Stimulated activated naive CD8-positive, alpha-beta T cell treated with anti-CD3 and anti-CD28 coated beads, Interleukin-15, amount 100 ng/mL, for 72 hours (primary cell): ENCODE measurements around the gene DLGAP1.

Source experiments
- ATAC-seq: fragments of 150-1000 bp; cut with Tn5 transposase; 2 replicates; pipeline ENCODE4 v1.10.0; 2021; ENCODE audit warnings: mild to moderate bottlenecking, moderate library complexity
- DNase-seq, 2 donors: peaks; one replicate each; pipeline ENCODE4 v3.0.0; 2021 to 2022
- H3K27ac Mint-ChIP-seq, 2 donors: one replicate each; pipeline ENCODE4 v1.8.0; 2022; ENCODE audit warnings: mild to moderate bottlenecking in 2 of 2, mixed read lengths in 2 of 2, moderate library complexity in 2 of 2
- H3K27me3 Mint-ChIP-seq: one replicate; pipeline ENCODE4 v1.8.0; 2022; ENCODE audit warnings: mixed read lengths
- H3K4me1 Mint-ChIP-seq: one replicate; pipeline ENCODE4 v1.8.0; 2022; ENCODE audit warnings: mild to moderate bottlenecking, mixed read lengths
- H3K4me3 Mint-ChIP-seq, 2 donors: one replicate each; pipeline ENCODE4 v1.8.0; 2022; ENCODE audit warnings: mild to moderate bottlenecking in 2 of 2, mixed read lengths in 2 of 2, moderate library complexity in 1 of 2
- H3K9me3 Mint-ChIP-seq, 2 donors: one replicate each; pipeline ENCODE4 v1.8.0; 2022; ENCODE audit warnings: mixed read lengths in 2 of 2

Gene DLGAP1

GRCh38 chr18:3742541-3742940, 712.6 kb downstream of the DLGAP1 start:
- Mint-ChIP-seq H3K27me3 (no peaks in the 10 kb centered on the region), H3K4me1 (no peaks in the 10 kb centered on the region), H3K9me3 (peaks cover 7 to 9% of the 10 kb centered on the region in 2 donors), H3K4me3 (no peak overlapping the region), H3K27ac (no peak overlapping the region)
- DNase-seq (no peak), ATAC-seq (no peak)

- DNase-seq: no peak
- Mint-ChIP-seq H3K4me1 (no peaks in the 10 kb centered on the region), H3K4me3 (no peak overlapping the region), H3K27ac (no peak overlapping the region), H3K9me3 (peaks cover 7 to 9% of the 10 kb centered on the region in 2 donors), H3K27me3 (no peaks in the 10 kb centered on the region)
- ATAC-seq: no peak
These were observed 713.8 kb downstream of the DLGAP1 start for GRCh38 chr18:3741333-3741732.

DNA sequence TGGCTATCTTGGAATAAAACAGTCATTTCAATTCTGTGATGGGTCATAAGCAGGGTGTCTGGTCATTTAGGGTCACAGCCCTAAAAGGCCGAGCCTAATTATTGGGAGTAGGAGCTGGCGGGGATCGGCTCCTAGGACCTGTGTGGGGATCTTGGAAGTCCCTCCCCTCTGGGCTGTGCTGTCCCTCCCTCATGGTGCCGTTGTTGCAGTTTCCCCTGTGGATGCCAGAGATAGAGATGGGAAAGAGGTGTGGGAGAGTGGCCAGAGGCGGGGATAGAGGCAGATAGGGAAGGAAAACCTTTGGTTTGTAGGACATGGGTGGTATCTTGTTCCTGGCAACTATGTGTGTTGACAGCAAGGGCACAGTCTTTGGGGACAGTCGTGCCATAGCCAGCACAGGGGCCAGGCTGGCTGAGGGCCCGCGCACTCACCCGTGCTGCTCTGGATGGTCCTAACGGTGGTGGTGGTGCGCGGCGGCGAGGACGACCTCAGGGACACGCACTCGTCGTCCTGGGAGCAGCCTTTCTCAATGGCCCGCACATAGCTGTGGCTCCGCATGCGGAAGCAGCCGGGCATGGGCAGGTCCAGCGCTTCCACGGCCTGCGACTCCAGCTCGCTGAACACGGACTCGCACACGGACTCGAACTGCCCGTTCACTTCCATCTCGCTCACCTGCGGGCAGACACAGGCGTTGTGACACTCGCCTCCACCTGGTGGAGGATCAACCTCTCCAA, 726.2 kb downstream of the DLGAP1 start:
- no peak overlapping the region for H3K4me3 Mint-ChIP-seq
- peaks cover 29% of the 10 kb centered on the region for H3K27me3 Mint-ChIP-seq
- peak overlapping the region in 1 of 2 donors; percentile 29 for H3K27ac Mint-ChIP-seq
- H3K4me1 Mint-ChIP-seq: no peaks in the 10 kb centered on the region
- no peak for DNase-seq
- H3K9me3 Mint-ChIP-seq: no peaks in the 10 kb centered on the region
- no peak for ATAC-seq

GRCh38 chr18:3727274-3727673, 727.8 kb downstream of the DLGAP1 start:
- Mint-ChIP-seq H3K4me1 (no peaks in the 10 kb centered on the region), H3K27me3 (peaks cover 23% of the 10 kb centered on the region), H3K4me3 (no peak overlapping the region), H3K9me3 (no peaks in the 10 kb centered on the region), H3K27ac (no peak overlapping the region)
- DNase-seq: no peak
- ATAC-seq: no peak

DNA sequence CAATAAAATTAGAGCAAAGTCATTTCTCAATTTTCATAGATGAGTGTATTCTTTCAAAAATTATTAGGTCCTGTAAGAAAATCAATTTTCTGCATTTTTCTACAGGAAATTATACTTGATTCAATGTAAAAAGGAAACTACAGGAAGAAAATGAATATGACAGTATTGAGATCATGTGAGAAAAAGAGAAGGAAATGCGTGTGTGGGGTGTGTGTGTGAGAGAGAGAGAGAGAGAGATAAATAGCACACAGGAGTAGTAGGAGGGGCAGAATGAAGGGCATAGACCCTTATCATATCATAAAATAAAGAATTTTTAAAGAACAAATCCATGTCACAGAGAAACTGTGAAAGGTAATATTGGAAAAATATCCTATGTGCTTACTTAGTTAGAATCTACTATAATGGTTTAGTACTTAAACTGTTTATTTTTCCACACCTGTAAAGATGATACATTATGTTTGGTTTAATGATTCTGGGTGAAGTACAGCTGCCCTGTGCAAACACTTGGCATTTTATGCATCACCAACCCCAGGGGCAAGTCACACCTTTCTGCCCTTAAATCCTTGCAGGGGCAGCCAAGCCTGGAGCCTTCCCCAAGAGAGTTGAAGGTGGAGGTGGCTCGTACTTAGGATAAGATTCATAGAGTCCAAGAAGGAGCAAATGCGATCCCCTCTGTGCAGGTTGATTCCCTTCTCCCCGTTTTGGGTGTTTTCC, 728.7 kb downstream of the DLGAP1 start:
- ATAC-seq (no peak), DNase-seq (no peak)
- Mint-ChIP-seq H3K9me3 (no peaks in the 10 kb centered on the region), H3K27ac (no peak overlapping the region), H3K27me3 (peaks cover 15% of the 10 kb centered on the region), H3K4me3 (no peak overlapping the region), H3K4me1 (no peaks in the 10 kb centered on the region)

DNA sequence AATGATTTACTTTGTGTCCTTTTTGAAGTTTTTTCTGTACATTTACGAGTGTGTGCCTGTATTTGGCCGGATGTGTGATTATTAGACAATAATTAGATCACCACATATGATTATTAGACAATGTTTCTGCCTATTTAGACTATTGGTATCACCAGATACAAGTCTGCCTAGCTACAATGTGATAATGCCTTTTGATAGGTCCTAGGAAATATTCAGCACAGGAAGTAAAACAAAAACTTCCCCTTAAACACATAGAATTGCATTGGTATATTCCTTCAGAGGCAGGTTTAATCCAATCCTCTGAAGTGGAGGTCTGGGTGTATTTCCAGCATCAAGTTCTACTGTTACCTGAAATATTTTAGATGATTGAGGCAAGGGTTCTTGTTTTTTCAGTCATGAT, 730.0 kb downstream of the DLGAP1 start:
- Mint-ChIP-seq H3K4me3 (no peak overlapping the region), H3K27me3 (peaks cover 15% of the 10 kb centered on the region), H3K4me1 (no peaks in the 10 kb centered on the region), H3K27ac (no peak overlapping the region), H3K9me3 (no peaks in the 10 kb centered on the region)
- DNase-seq (no peak), ATAC-seq (no peak)

- Mint-ChIP-seq H3K4me1 (no peaks in the 10 kb centered on the region), H3K4me3 (no peak overlapping the region)
These were observed 731.6 kb downstream of the DLGAP1 start for GRCh38 chr18:3723554-3723953.

GRCh38 chr18:3722649-3723433, 732.3 kb downstream of the DLGAP1 start:
- no peaks in the 10 kb centered on the region for H3K4me1 Mint-ChIP-seq
- H3K9me3 Mint-ChIP-seq: no peaks in the 10 kb centered on the region
- H3K27me3 Mint-ChIP-seq: peaks cover 15% of the 10 kb centered on the region
- no peak overlapping the region for H3K27ac Mint-ChIP-seq
- DNase-seq (no peak), ATAC-seq (no peak)
- H3K4me3 Mint-ChIP-seq: no peak overlapping the region

More at GRCh38 chr18:3723554-3723953, 731.6 kb downstream of the DLGAP1 start:
- Mint-ChIP-seq H3K27ac (no peak overlapping the region), H3K9me3 (no peaks in the 10 kb centered on the region), H3K27me3 (peaks cover 15% of the 10 kb centered on the region)
- ATAC-seq: no peak
- no peak for DNase-seq

DNA sequence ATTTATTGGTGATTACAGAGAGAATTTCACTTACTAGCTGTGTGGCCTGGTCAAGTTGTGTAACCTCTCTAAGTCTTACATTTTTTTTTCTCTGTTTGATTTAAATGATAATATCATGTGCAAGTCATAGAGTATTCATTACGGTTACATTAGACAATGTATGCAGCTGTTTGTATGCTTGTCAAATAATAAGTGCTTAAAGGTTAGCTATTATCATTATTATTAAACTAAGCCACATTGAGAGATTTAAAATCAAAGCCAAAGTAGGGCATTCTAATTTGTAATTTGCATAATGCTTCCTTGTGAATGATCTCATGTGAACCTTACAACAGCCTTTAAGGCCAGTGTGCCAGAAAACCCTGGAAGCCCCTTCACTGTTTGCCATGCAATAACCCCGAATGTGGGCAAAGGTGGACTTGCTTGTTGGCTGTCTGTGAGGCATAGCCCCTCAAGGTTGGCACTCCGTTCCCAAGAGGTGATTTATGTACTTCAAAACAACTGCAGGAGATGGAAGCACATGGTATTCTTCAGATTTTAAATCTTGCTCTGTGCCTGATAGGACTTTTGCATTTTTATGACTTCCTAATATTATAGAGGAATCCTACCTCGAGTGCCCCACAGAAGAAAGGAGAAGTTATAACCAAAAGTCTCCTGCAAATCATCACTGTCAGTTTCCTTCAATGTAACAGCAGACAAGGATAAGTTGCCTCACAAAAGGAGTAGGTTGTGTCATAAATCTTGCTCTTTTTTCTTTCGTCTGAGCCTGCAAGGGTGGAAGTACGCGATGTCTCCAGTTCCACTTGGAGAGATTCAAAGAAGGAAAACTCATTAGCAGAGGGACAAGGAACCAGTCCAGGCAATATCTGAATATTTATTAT, 733.1 kb downstream of the DLGAP1 start:
- Mint-ChIP-seq H3K9me3 (no peaks in the 10 kb centered on the region), H3K27me3 (peaks cover 11% of the 10 kb centered on the region), H3K4me1 (no peaks in the 10 kb centered on the region), H3K4me3 (no peak overlapping the region), H3K27ac (no peak overlapping the region)
- no peak for ATAC-seq
- no peak for DNase-seq

GRCh38 chr18:3720818-3721545, 734.1 kb downstream of the DLGAP1 start:
- Mint-ChIP-seq H3K27me3 (peaks cover 5% of the 10 kb centered on the region), H3K4me3 (no peak overlapping the region), H3K27ac (no peak overlapping the region), H3K4me1 (no peaks in the 10 kb centered on the region), H3K9me3 (no peaks in the 10 kb centered on the region)
- DNase-seq (no peak), ATAC-seq (no peak)

DNA sequence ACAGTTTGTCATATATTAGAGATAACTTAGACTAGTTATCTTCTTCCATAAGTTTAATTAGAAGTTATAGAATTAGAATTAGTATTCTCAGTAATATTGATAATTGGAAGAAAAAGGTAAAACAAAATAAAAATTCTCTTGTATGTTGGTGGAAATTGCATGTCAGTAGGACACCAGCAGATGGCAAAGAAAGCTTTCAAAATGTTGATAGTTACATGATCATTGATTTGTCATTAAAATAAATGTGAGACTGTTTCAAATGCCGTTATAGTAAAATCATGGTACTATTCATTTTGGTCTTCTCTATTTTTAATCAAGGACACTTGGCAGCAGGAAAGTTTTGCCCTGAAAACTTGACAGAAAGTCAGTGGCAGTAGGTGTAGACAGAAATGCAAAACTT, 734.9 kb downstream of the DLGAP1 start:
- peaks cover 6% of the 10 kb centered on the region for H3K4me1 Mint-ChIP-seq
- H3K4me3 Mint-ChIP-seq: no peak overlapping the region
- no peak for ATAC-seq
- H3K9me3 Mint-ChIP-seq: no peaks in the 10 kb centered on the region
- H3K27ac Mint-ChIP-seq: no peak overlapping the region
- H3K27me3 Mint-ChIP-seq: no peaks in the 10 kb centered on the region
- DNase-seq: no peak

GRCh38 chr18:3717376-3718025, 737.6 kb downstream of the DLGAP1 start:
- no peak overlapping the region for H3K27ac Mint-ChIP-seq
- ATAC-seq (no peak), DNase-seq (no peak)
- H3K9me3 Mint-ChIP-seq: no peaks in the 10 kb centered on the region
- no peak overlapping the region for H3K4me3 Mint-ChIP-seq
- no peaks in the 10 kb centered on the region for H3K27me3 Mint-ChIP-seq
- peaks cover 10% of the 10 kb centered on the region for H3K4me1 Mint-ChIP-seq

GRCh38 chr18:3716116-3716660, 738.9 kb downstream of the DLGAP1 start:
- Mint-ChIP-seq H3K9me3 (no peaks in the 10 kb centered on the region), H3K4me1 (peaks cover 10% of the 10 kb centered on the region), H3K27ac (peak overlapping the region; percentile 52 to 71), H3K4me3 (no peak overlapping the region), H3K27me3 (no peaks in the 10 kb centered on the region)
- ATAC-seq (no peak), DNase-seq (no peak)
